ENCODE data around the gene BPGM.
"Not testable (repeated sequence)": the region's sequence is repeated elsewhere in the genome, so short reads cannot be mapped to it uniquely, and the experiment has no call there.

The BPGM gene

DNA sequence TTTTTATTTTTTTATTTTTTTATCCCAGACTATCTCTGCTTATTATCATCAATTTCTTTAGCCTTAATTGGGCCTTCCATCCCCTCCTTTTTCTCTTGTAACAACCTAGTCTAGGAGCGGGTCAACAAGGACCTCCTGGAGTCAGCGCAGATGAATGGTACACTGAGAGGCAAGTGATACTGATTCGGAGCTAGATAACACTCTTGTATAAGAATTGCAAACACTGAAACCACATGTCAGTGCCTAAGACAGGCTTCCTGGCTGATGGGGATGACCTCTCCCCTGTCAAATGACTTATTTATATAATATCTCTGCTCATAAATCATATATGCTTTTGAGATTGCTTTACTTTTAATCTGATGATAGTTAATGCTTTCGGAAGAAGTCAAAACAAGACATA lies 22.7 kb downstream of the BPGM start:
- peak; percentile 45 for DNase-seq

DNA sequence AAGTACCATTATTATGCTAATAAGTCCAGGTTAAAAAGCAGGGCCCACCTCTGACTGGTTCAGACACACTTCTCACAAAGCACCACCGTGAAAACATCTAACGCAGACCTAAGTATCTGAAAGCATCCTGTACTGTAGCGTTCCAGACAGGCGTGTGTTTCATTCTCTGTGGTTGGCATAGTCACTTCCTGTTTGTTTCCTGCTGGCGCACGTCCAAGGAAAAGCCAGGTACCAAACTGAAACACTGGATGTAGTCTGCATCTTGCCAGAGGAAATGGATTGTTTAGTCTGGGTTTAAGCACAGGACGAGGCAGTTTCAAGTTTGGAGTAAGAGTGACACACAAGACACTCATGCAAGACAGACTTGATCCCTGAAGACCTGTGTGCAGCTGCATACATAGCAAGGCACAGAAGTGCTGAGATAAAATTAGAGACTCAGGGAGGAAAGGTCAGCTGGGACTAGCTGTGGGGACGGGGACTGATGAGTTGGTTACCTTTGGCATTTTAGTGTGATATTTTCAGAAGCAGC lies 23.3 kb downstream of the BPGM start:
- peak; percentile 72 for DNase-seq

DNA sequence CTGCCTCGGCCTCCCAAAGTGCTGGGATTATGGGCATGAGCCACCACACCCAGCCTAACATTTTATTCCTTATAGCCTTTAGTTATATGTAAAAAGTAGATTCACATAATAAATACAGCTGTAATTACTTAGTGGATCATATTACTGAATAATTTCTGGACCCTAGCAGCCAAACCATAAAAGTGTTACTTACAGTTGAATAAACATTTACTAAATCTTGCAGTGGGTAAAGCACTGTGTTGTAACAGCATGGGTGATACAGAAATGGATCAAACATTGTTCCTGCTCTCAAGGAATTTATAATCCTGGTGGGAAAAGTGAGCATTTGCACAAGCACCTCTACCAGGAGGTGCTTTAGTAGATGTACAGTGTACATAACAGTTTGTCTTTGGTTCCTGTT lies 25.0 kb downstream of the BPGM start:
- DNase-seq, result no peak

DNA sequence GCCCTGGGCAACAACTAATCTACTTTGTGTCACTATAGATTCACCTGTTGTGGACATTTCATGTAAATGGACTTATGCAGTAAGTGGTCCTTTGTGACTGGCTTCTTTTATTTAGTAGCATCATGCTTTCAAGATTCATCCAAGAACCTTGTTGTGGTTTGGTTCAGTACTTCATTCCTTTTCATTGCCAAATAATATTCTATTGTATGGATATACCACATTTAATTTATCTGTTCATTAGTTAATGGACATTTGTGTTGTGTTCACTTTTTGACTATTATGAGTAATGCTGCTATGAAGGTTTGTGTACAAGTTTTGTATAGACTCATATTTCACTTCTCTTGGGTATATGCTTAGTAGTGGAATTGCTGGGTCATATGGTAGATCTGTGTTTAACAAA lies 27.8 kb downstream of the BPGM start:
- no peak for DNase-seq

GRCh38 chr7:134676743-134677142 lies 30.1 kb downstream of the BPGM start:
- no peak for DNase-seq

DNA sequence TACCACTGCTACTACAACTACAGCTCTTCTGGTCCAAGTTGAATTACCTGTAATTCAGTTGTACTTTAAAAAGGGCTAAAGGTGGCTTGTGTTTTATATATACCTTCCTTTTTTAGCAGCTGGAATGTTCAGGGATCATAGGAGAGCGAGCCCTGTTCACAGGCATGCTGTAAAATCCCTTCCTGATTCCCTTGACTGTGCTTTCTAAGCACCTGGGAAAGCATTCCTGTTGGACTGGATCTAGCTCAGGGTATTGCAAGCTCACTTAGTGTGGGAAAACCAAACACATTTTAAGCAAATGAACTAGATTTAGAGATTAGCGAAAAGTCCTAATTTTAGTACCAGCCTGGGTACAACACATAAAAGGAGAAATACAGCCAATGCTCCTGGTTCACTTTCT lies 31.5 kb downstream of the BPGM start:
- no peak for DNase-seq

DNA sequence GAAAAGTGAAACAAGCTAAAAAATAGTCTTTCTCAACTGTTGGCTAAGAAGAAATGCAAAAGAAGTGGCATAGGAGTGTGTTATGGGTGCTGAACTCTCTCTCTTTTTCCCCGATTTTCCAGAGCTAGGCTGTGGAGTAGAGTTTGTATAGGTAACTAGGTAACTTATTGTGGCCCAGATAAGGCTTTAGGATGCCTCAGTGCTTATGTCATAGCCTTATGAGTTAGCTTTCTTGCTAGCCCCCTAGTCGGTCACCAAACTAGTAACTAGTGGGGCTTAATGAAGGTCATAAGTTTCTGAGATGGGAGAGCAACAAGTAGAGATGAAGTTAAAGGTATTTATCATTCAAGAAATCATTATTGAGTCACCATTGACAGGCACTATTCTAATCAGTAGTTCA lies 32.4 kb downstream of the BPGM start:
- DNase-seq, result no peak

GRCh38 chr7:134684165-134684564 lies 37.5 kb downstream of the BPGM start:
- DNase-seq, result no peak

DNA sequence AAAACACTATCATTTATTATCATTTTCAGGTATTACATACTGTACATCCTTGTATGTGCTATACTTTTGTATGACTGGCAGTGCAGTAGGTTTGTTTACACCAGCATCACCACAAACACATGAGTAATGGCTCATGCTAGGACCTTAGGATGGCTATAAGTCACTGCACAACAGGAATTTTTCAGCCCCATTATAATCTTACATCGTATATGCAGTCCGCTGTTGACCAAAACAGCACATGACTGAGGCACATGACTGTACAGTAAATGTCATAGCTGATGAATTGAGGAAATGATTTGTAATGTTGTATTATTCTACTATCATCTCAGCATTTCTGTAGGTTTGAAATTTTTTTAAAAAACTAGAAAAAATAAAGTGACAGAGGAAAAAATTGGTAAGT lies 38.6 kb downstream of the BPGM start:
- no peak for DNase-seq

DNA sequence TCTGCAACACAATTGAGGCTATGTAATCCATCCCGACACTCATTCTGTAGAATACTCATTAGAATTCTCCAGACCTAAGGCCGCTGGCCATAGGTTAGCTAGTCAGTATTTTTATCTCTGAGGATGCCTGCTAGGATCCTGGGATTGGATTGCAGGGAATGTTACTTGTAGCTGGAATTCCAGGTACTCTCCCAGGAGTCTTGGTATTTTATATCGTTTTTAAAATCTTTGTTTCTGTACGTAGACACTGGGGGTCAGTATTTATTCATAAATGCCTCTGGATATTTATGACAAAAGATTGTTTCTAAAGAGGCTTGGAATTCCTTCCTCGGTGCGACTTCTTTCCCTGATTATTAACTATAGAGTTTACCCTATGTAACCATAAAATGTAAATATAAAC lies 40.1 kb downstream of the BPGM start:
- DNase-seq, result no peak

GRCh38 chr7:134689550-134689949 lies 42.9 kb downstream of the BPGM start:
- not testable (repeated sequence) for DNase-seq

DNA sequence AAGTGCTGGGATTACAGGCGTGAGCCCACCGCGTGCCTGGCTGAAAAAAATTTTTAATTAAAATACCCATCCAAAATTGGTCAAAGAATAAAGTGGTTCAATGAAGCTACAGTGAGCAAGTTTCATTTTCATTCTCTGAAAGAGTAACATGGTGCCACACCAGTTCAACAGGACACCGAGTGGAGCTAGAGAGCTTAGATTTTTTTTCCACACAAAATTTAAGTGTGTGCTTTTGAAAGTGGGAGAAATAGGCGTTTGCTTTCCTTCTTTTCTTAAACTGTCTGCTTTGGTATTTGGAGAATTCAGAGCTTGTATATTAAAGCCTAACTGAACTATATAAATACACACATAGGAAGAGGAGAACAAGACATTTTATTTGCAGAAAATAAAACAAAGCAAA lies 43.4 kb downstream of the BPGM start:
- peak; percentile 17 for DNase-seq

- no peak for DNase-seq
Measured at GRCh38 chr7:134690614-134691504, 44.2 kb downstream of the BPGM start.

GRCh38 chr7:134691546-134692343 lies 45.1 kb downstream of the BPGM start:
- DNase-seq, result no peak

GRCh38 chr7:134692344-134692705 lies 45.7 kb downstream of the BPGM start:
- DNase-seq, result no peak

- peak; percentile 17 for DNase-seq
Measured at GRCh38 chr7:134693256-134693655, 46.6 kb downstream of the BPGM start.

DNA sequence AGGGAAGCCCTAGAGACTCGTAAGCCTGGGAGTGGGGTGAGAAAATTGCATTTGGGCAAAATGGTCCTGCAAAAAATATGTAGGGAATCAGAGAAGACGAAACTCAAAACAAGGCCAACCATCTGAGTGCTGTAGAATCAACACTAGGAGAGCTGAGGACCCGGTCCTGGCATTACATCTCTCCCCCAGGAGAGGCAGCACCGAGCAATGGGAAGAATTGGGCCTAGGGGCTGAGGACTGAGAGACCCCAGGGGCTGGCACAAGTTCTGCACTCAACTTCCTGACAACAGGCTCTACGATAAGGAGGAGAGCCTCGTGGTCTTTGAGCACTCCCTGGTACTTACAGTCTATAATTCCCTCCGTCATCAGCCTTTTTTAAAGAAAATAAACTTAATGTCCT lies 47.6 kb downstream of the BPGM start:
- no peak for DNase-seq

DNA sequence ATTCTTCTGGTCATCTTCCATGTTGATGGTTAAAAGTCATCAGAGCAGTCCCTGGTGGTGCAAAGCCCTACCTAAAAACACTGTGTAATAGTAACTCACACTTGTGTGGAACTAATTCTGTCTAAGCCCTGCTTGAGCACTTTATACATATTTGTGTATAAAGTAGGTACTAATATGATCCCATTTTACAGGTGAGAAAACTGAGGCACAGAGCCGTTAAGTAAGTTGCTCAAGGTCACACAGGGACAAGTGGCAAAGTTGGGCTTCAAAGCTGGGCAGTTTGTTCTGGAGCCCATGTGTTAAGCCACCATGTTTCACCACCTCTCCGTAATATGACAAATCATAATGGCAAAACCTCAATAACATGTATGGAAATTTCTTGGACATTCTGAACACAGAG lies 48.1 kb downstream of the BPGM start:
- DNase-seq, result no peak

DNA sequence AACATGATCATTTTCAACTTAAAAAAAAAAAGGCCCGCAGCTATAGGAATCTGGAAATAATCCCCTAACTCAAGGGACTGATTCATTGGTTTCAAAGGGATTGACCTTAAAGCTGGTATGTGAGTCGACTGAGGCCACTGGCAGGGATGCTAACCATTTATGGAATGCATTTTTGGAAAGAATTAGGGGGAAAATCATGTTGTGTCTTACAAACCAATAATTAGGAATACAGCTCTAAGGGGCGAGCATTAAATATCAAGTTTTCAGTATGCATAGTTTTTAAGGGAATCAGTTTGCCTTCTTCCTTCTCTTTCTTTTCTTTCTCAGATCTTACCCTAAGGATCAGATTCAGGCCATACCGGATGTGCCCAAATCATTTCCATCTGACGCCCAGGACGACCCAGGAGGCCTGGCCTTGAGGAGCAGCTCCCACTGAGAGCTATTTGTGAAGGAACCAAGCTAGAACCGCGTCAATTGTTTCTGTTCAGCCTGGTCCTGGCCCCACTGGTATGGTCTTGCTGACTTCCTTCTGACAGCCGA lies 48.7 kb downstream of the BPGM start:
- DNase-seq, result no peak

- DNase-seq, result no peak
Measured at GRCh38 chr7:134696261-134696660, 49.6 kb downstream of the BPGM start.

DNA sequence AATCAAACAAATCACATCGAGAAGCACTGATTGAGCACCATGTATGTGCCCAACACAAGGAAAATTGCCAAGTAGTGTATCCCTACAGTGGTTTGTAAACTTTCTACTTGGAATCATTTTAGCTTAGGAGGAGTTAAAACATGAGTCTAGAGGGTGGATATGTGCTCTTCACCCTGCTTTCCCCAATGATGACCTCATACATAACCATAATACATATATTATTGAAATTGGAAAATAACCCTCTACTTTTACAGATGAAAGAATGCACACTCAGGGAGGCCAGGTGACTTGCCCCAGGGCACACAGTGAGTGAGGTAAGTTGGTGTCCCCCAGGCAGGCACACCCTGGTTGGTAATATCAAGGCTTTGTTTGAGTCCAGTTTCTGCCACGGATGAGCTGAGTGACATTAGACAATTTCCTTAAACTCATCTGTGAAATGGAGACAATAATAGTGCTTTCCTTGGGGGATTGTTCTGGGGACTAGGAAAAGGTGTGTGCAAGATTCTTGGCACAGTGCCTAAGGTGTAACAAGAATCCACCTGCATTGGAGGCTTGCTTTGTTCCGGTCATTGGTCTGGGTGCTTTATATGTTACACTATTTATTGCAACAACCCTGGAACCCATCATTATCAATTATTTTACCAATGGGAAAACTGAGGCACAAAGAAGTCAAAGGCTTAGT lies 50.7 kb downstream of the BPGM start:
- DNase-seq, result no peak

DNA sequence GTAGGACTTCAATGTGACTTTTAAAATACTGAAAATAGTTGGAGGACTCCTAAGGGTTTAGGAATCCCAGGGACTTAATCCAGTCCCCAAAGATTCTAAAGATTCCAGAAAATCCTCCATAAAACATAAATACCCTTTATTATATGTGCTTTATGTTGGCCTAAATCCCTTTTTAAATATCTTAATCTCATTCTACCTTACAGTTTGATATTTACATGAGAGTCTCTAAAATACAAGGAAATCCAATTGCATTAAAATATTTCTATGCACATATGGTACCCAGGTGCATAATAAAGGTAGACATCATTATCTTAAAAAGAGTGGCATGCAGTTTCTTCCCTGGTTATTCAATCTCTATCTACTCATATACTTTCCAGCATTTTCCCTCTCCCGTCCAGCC lies 51.8 kb downstream of the BPGM start:
- DNase-seq, result no peak

All from activated CD4-positive, alpha-beta T cell treated with anti-CD3 and anti-CD28 coated beads, Interleukin-2, Interleukin-6, amounts not matched to agents 100 ng/mL and 50 ng/mL, durations not matched to agents 16 hours and 8 hours (primary cell).